Measurements from ENCODE around the gene RAP1A. TPM values are rescaled to one million over a fixed set of nuclear protein-coding genes. Genes with fewer than 3 reads are reported as not detected.
"Not testable (repeated sequence)": the region's sequence is repeated elsewhere in the genome, so short reads cannot be mapped to it uniquely, and the experiment has no call there.

RAP1A gene
- total RNA-seq, 2 donors from 2014 or later, result 126 to 165 TPM

DNA sequence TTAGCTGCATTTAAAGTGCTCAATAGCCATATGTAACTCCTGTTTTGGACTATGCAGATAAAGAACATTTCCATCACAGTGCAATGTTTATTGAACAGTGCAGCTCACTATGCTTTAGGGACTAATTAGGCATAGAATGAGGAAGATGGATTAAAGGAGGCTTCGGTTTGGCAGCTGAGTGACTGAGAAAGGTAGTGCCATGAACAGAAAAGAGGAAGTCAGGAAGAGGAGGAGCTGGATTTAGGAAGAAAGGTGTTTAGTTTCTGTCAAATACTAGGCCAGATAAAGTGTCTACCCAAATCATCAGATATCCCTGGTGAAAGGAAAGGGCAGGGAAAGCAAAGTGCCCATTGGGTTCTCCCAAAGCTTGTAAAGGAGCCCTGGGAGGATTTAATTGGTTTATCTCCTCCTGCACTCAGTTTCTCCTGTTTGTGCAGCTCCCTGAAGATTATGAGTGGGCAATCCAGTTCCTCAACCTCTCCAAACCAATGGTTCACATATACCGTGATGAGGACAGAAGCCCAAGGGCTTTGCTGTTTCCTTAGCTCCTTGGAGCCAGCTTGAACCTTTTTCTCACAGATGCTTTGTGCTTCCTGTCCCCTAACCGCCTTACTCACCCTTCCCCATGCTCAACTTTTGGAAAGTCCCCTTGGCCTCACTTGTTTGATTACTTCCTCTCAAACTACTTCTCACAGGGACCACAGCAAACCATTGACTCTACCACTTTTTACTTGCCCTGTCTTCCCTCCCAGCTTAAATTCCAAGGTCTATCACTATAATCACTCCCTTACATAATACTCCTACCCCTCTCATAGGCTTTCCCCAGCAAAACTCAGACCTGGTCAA is 3.5 kb upstream of the RAP1A start:
- H3K9me3 Mint-ChIP-seq, result no peaks in the 10 kb centered on the region
- DNase-seq (ENCODE audit: low spot score in 2 of 2), result no peak
- peak; percentile 35 to 62 for ATAC-seq
- peak overlapping the region; percentile 84 to 86 for H3K27ac Mint-ChIP-seq
- peaks cover 8% of the 10 kb centered on the region in 2 donors for H3K36me3 Mint-ChIP-seq

DNA sequence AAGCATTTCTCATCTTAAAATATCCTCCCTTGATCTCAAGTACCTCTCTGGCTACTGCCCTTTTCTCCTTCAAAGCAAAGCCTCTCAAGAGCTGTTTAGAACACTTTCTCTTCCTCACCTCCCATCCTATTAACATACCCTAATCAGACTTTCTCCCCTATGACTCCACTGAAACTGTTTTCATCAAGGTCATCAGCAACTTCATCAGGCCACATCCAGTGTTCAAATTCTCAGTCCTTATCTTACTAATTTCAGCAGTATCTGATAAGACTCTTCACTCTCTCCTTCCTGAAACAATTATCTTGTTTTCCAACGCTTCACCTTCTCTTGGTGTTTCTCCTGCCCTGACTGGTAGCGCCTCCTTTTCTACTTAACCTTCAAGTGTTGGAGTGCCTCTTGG is 1.5 kb upstream of the RAP1A start:
- Mint-ChIP-seq H3K36me3 (peaks cover 21 to 23% of the 10 kb centered on the region in 2 donors), H3K27ac (peak overlapping the region; percentile 84 to 86), H3K9me3 (no peaks in the 10 kb centered on the region)
- peak; percentile 32 to 51 for ATAC-seq
- DNase-seq (ENCODE audit: low spot score in 2 of 2), result no peak

DNA sequence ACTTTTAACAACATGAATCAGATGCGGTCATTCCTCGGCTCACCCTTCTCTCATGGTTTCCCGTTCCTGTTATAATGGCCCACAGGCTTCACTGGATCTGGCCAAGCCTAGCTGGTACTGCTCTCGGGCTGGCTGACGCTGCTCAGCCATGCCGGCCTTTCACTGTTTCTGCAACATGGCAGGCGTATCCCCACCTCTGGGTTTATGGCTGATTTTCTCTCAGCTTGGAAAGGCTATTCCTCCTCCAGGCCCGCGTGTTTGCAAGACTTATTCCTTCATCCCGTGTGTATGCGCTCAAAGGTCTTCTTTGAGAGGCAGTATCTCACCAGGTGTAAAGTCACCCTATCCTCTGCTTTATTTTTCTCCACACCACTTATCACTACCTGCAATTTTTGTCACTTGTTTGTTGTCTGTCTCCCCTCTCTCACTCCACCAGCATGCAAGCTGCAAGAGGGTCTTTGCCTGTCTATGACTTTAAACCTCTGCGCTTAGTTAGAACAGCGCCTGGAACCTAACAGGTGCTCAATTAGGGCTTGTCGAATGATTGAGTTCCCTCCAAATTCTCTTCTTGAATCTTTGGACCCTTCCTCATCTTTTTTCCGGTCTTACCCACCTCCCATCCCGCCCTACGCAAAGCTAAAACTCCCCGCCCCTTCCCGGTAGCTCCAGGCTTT is 491 bp upstream of the RAP1A start:
- Mint-ChIP-seq H3K27ac (peak overlapping the region; percentile 66 to 86), H3K36me3 (peaks cover 21 to 29% of the 10 kb centered on the region in 2 donors), H3K9me3 (no peaks in the 10 kb centered on the region)
- ATAC-seq (peak; percentile 0 to 5), DNase-seq (ENCODE audit: low spot score in 2 of 2) (no peak)

DNA sequence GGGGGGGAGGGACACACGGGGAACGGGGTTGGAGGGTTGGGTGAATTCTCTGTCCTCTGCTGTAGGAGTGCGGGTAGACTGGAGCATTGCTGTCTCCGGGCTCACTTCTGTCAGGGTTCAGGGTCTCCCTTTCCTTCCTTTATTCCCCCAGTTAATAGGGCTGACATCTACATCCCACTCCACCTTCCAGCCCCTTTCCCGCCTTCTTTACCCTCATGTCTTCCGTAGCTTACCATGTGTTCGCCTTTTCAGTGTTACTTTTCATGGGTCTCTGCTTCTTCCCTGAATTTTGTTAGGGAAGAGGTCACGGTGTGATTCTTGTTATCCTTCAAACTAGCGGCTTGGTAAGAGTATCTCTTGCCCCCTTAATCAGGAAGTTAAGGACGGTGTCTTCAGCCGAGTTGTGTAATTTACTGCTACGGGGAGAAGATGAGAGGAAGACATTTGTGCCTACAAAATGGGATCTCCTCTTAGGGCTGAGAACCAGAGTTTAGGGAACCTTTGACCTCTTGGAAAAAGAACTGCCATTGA is 917 bp downstream of the RAP1A start:
- Mint-ChIP-seq H3K36me3 (peaks cover 21 to 29% of the 10 kb centered on the region in 2 donors), H3K9me3 (no peaks in the 10 kb centered on the region), H3K27ac (peak overlapping the region; percentile 86 to 98)
- peak in 1 of 2 donors; percentile 18 for ATAC-seq
- DNase-seq (ENCODE audit: low spot score in 2 of 2), result no peak

DNA sequence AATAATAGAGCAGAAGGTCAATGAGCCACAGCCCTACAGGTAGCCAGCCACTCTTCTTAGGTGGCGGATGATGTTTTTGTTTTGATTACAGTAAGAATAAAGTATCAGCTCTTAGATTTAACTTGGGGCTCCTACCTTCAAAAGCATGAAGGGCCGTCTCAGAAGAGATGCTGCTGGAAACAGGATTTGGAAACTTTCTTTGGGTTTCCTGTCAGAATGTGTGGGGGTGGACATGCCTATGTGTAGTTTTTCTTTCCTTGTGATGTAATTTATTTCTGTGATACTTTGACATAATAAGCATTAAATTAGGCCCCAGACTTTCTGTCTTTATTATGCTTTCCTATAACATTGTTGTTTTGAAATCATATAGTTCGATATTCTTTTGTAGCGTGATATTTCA is 1.5 kb downstream of the RAP1A start:
- H3K36me3 Mint-ChIP-seq, result peaks cover 21 to 29% of the 10 kb centered on the region in 2 donors
- ATAC-seq, result no peak
- no peaks in the 10 kb centered on the region for H3K9me3 Mint-ChIP-seq
- peak overlapping the region; percentile 86 to 98 for H3K27ac Mint-ChIP-seq
- DNase-seq (ENCODE audit: low spot score in 2 of 2), result no peak

DNA sequence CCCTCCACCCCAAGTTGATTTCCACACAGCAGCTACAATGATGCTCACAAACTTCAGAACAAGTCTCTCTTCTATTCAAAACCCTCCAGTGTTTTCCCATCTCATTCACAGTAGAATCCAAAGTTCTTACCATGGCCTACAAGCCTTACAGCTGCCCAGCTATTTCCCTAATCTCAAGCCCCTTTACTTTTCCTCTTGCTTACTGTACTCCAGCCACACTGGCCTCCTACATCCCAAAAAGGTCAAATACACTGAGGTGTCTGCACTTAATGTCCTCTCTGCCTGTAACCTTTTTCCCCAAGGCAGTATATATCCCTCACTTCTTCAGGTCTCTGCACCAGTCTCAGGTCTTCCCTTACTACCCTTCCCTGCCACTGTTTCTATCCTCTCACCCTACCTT is 2.6 kb downstream of the RAP1A start:
- H3K9me3 Mint-ChIP-seq, result no peaks in the 10 kb centered on the region
- peak overlapping the region in 1 of 2 donors; percentile 86 for H3K27ac Mint-ChIP-seq
- DNase-seq (ENCODE audit: low spot score in 2 of 2) (no peak), ATAC-seq (no peak)
- H3K36me3 Mint-ChIP-seq, result peaks cover 21 to 29% of the 10 kb centered on the region in 2 donors

DNA sequence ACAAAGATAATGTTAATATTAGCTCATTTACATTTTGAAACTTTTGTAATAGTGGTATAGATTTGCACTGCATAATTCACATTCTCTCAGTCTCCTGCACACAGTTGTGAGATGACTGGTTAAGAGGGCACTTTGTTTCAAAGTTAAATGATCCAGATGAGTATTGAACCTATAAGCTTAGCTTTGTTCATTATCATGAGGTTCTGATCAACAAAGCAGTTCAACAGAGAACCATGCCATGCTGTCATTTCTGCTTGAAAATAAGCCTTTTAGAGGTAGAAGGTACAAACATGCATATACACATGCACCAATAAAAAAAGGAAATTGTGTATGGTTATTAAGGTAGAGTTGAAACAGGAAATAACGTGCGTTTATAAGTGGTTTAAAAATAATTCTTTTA is 4.8 kb downstream of the RAP1A start:
- peak overlapping the region in 1 of 2 donors; percentile 51 for H3K27ac Mint-ChIP-seq
- no peak for DNase-seq (ENCODE audit: low spot score in 2 of 2)

DNA sequence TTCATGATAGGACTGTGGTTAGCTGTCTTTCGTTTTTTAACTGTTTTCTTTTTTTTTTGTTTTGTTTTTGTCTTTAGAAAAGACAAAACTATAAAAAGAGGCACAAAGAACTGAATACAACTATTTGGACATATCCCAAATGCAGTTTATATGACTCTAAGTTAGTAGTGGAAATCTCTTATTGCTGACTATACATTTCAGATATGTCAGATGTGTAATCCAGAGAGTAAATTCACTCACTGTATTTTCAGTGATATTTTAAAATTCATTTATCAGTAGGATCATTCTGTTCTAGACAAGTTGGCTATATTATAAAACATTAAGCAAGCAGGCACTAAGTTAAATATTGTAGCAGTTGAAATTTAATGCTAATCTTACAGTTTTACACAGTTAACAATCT is 5.7 kb downstream of the RAP1A start:
- ATAC-seq, result no peak
- Mint-ChIP-seq H3K27ac (peak overlapping the region in 1 of 2 donors; percentile 65), H3K36me3 (peaks cover 21 to 29% of the 10 kb centered on the region in 2 donors), H3K9me3 (no peaks in the 10 kb centered on the region)
- DNase-seq (ENCODE audit: low spot score in 2 of 2), result no peak

More for the DNA sequence above, 4.8 kb downstream of the RAP1A start:
- peaks cover 21 to 29% of the 10 kb centered on the region in 2 donors for H3K36me3 Mint-ChIP-seq
- peak; percentile 18 to 61 for ATAC-seq
- H3K9me3 Mint-ChIP-seq, result no peaks in the 10 kb centered on the region

DNA sequence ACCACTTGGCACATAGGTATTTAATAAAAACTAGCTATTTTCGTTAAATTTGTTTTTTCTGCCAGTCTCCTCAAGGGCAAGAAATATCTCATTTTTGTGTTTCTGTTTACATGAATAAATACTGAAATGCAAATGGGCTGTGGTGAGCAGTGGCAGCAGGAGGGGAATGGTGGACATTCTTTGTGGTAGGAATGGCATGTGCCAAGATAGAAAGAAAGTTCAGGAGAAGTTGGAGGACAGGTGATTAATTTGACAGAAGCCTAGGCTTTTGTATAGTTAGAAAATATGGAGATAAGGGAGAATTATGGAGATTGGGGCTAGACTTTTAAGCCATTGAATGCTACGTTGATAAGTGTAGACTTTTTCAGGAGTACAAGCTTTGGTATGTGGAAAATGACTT is 8.6 kb downstream of the RAP1A start:
- ATAC-seq, result no peak
- Mint-ChIP-seq H3K36me3 (peaks cover 0 to 5% of the 10 kb centered on the region in 2 donors), H3K9me3 (no peaks in the 10 kb centered on the region), H3K27ac (peak overlapping the region; percentile 47 to 77)
- DNase-seq (ENCODE audit: low spot score in 2 of 2), result no peak

DNA sequence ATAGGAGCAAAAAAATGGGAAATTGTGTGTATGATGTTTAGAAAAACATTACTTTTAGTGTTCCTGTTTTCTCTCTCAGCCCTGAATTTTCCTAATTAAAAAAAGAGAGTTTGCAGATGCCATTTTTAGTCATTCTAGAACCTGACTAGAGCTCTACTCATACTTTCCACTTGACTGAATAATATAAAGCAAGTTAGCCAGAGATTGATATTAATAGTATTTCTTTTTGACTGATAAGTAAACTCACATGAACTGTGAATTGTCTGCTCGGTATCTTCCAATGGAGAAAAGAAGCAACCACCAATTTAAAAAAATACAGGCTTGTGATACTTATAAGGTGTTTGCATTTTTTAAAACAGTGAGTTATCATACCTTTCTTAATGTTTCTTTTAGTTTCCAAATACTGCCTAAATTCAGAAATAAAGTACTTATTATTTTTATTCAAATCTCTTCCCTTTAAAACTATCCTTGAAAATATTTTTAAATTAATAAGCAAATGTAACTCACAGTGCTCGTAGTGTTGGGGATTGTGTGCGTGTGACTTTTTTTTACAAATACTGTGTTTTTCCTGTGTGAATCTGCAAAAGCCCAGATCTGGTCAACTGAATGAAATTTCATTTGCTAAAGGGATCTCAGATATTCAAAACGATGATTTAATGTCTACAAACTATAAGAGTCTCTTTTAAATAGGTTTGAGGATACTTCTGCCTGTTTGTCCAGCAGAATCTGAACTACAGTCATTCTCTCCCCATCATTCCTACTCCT is 9.8 kb downstream of the RAP1A start:
- peak; percentile 50 to 68 for ATAC-seq
- peak overlapping the region; percentile 47 to 98 for H3K27ac Mint-ChIP-seq
- H3K9me3 Mint-ChIP-seq, result no peaks in the 10 kb centered on the region
- H3K36me3 Mint-ChIP-seq, result no peaks in the 10 kb centered on the region
- DNase-seq (ENCODE audit: low spot score in 2 of 2), result no peak

DNA sequence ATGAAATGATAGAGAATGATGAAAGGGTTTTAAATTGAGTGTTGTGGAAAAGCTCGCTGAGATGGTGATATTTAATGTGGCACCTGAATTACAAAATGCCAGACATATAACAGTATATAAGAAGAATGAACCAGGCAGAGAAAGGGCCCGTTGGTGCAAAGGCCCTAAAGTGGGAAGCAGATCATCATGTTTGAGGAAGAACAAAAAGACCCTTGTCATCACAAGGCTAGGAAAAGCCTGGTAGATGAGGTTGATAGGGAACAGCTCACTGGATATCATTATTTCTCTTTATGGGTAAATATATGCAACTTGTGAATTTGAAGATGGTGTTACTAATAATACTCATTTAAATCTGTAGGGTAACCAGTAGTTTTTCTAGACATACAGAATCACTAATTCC is 11.0 kb downstream of the RAP1A start:
- Mint-ChIP-seq H3K9me3 (no peaks in the 10 kb centered on the region), H3K36me3 (no peaks in the 10 kb centered on the region), H3K27ac (peak overlapping the region in 1 of 2 donors; percentile 77)
- ATAC-seq (no peak), DNase-seq (ENCODE audit: low spot score in 2 of 2) (no peak)

DNA sequence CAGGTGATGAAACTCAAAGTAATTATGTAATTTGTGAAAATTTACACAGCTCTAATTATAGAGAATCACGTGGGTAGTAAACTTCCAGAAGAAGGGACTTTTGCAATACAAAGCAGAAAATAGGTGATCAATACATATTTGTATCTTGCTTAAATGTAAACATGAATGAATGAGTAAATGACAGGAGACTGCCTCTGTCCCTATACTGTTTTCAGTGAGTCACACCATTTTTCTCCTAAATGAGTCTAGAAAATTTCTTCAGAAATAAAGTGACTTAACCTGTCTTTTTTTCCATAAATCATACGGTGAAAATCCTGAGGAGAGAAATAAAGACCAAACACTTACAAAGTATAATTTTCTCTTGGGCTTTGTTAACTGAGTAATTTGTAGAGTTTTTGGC is 11.9 kb downstream of the RAP1A start:
- H3K9me3 Mint-ChIP-seq, result no peaks in the 10 kb centered on the region
- no peaks in the 10 kb centered on the region for H3K36me3 Mint-ChIP-seq
- no peak for DNase-seq (ENCODE audit: low spot score in 2 of 2)
- peak; percentile 80 to 81 for ATAC-seq
- peak overlapping the region; percentile 4 to 81 for H3K27ac Mint-ChIP-seq

DNA sequence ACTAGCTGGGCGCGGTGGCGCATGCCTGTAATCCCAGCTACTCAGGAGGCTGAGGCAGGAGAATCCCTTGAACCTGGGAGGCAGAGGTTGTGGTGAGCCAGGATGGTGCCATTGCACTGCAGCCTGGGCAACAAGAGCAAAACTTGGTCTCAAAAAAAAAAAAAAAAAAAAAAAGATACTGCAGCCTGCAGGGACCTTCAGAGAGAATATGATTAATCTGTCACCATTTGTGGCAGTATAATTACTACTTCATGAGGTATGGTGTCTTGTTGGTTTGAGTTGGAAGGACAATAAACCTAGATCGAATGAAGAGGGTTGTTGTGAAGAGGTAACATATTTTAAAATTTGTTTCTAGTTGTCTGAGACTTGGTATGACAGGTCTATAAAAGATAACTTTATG is 13.2 kb downstream of the RAP1A start:
- not testable (repeated sequence) for ATAC-seq; DNase-seq (ENCODE audit: low spot score in 2 of 2); H3K36me3 Mint-ChIP-seq; H3K9me3 Mint-ChIP-seq
- H3K27ac Mint-ChIP-seq, result peak overlapping the region in 1 of 2 donors; percentile 4

DNA sequence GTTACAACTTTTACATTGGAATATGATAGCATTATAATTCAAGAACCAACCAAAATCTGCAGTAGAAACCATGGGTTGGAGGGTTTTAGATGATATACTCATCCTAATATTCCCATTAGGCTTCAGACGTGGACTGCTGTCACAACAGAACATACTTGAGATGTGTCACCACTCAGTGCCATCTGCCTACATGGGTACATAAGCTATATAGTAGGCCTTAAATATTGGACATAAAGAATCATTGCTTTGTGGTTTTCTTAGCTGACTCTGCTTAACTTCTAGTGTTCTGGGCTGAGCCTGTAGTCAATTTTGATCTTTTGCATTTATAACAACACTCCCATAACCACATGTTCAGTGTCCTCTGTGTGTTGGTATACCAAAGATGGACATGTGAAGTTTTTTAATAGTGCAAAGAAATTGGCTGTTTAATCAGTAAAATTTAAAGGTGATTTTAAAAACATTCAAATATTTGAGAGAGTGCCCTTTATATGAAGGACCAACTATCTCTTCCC is 14.2 kb downstream of the RAP1A start:
- H3K36me3 Mint-ChIP-seq, result no peaks in the 10 kb centered on the region
- ATAC-seq (no peak), DNase-seq (ENCODE audit: low spot score in 2 of 2) (no peak)
- no peak overlapping the region for H3K27ac Mint-ChIP-seq
- no peaks in the 10 kb centered on the region for H3K9me3 Mint-ChIP-seq

DNA sequence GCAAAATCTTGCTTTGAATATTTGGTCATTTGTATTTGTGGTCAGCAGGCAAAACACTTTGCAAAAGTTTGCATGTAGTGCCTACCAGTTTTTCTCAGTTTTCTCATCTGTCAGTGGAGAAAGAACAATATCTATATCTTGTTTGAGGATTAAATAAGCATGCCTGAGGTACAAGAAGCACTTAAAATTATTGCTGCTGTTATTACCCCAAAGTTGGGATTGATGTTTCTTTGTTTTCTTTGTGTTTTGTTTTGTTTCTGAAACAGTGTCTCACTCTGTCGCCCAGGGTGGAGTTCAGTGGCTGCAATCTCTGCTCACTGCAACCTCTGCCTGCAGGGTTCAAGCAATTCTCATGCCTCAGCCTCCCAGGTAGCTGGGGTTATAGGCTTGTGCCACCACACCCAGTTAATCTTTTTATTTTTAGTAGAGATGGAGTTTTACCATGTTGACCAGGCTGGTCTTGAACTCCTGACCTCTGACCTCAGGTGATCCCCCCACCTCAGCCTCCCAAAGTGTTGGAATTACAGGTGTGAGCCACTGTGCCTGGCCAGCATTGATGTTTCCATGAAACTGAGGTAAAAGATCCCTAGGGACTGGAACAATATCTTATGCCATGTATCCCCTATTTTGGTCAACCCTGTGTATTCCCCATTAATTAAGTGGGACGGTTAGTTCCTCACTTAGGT is 15.9 kb downstream of the RAP1A start:
- Mint-ChIP-seq H3K9me3 (no peaks in the 10 kb centered on the region), H3K27ac (peak overlapping the region in 1 of 2 donors; percentile 68), H3K36me3 (peaks cover 0 to 1% of the 10 kb centered on the region in 2 donors)
- ATAC-seq, result no peak
- no peak for DNase-seq (ENCODE audit: low spot score in 2 of 2)

DNA sequence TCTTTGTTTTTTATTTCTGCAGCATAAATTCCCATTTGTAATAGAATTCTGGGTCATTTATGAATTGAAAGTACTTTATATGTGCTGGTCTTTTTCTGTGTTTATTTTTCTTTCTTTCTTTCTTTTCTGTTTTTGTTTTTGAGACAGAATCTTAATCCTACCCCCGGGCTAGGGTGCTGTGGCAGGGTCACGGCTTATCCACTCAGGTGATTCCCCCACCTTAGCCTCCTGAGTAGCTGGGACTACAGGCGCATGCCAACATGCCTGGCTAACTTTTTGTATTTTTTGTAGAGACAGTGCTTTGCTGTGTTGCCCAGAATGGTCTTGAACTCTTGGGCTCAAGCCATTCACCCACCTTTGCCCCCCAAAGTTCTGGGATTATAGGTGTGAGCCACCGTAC is 18.7 kb downstream of the RAP1A start:
- ATAC-seq, result no peak
- peaks cover 5 to 14% of the 10 kb centered on the region in 2 donors for H3K36me3 Mint-ChIP-seq
- peaks cover 0 to 2% of the 10 kb centered on the region in 2 donors for H3K9me3 Mint-ChIP-seq
- DNase-seq (ENCODE audit: low spot score in 2 of 2), result no peak
- peak overlapping the region in 1 of 2 donors; percentile 42 for H3K27ac Mint-ChIP-seq

Measured in activated naive CD4-positive, alpha-beta T cell treated with anti-CD3 and anti-CD28 coated beads, Interleukin-2, amount 50 U/mL, for 72 hours (primary cell).